MM.1S (cell line): ENCODE results near the gene MIER3.

Source experiments
- DNase-seq: peaks from one replicate; pipeline ENCODE4 v3.0.0-alpha.2; 2015
- H2AFZ ChIP-seq: fragments of 300-600 bp; sonication (generic); 2 replicates; pipeline ENCODE4 v1.6.0; 2016; ENCODE audit warnings: antibody characterized with exemption, low read length
- H3F3A ChIP-seq: fragments of 300-600 bp; sonication (generic); 2 replicates; pipeline ENCODE4 v1.6.1; 2016; ENCODE audit warnings: mild to moderate bottlenecking, antibody characterized with exemption, low read length, moderate library complexity, mixed read lengths; ENCODE audit not compliant: insufficient read depth
- H3K27ac ChIP-seq: fragments of 300-600 bp; sonication (generic); 2 replicates; pipeline ENCODE4 v1.5.1; 2016; ENCODE audit warnings: mild to moderate bottlenecking, low read length
- H3K27me3 ChIP-seq: fragments of 300-600 bp; sonication (generic); replicated peaks from 2 replicates; pipeline ENCODE4 v1.6.0; 2016; ENCODE audit warnings: low read length; ENCODE audit not compliant: insufficient read depth
- H3K36me3 ChIP-seq: fragments of 300-600 bp; sonication (generic); replicated peaks from 2 replicates; pipeline ENCODE4 v1.6.1; 2016; ENCODE audit warnings: mild to moderate bottlenecking, low read length, mixed read lengths; ENCODE audit not compliant: insufficient read depth
- H3K4me1 ChIP-seq: fragments of 300-600 bp; sonication (generic); 2 replicates; pipeline ENCODE4 v1.6.1; 2016; ENCODE audit warnings: low read length, mixed read lengths
- H3K4me2 ChIP-seq: fragments of 300-600 bp; sonication (generic); 2 replicates; pipeline ENCODE4 v1.6.0; 2016; ENCODE audit warnings: low read depth, low read length
- H3K4me3 ChIP-seq: fragments of 300-600 bp; sonication (generic); 2 replicates; pipeline ENCODE4 v1.5.1; 2016; ENCODE audit warnings: low read length, mixed read lengths
- H3K79me2 ChIP-seq: fragments of 300-600 bp; sonication (generic); 2 replicates; pipeline ENCODE4 v1.6.1; 2016; ENCODE audit warnings: mixed run types, low read length, mixed read lengths
- H3K9ac ChIP-seq: fragments of 300-600 bp; sonication (generic); 2 replicates; pipeline ENCODE4 v1.6.1; 2016; ENCODE audit warnings: low read length, mixed read lengths
- H3K9me2 ChIP-seq: fragments of 300-600 bp; sonication (generic); replicated peaks from 2 replicates; pipeline ENCODE4 v1.6.1; 2016; ENCODE audit warnings: mild to moderate bottlenecking, low read length, mixed read lengths; ENCODE audit not compliant: insufficient read depth
- H3K9me3 ChIP-seq: fragments of 300-600 bp; sonication (generic); replicated peaks from 2 replicates; pipeline ENCODE4 v1.6.1; 2016; ENCODE audit warnings: mild to moderate bottlenecking, low read length, mixed read lengths; ENCODE audit not compliant: insufficient read depth
- H4K20me1 ChIP-seq: fragments of 300-600 bp; sonication (generic); 2 replicates; pipeline ENCODE4 v1.6.1; 2016; ENCODE audit warnings: mild to moderate bottlenecking, low read length, moderate library complexity, mixed read lengths; ENCODE audit not compliant: insufficient read depth
- EZH2 ChIP-seq: fragments of 300-600 bp; sonication (generic); optimal IDR thresholded peaks from 2 replicates; pipeline ENCODE3; 2017; ENCODE audit warnings: low read depth, mild to moderate bottlenecking, antibody characterized with exemption, low read length, mixed read lengths
- EZH2phosphoT487 ChIP-seq: fragments of 300-600 bp; sonication (generic); IDR thresholded peaks from 2 replicates; pipeline ENCODE4 v1.6.1; 2018; ENCODE audit warnings: antibody characterized with exemption, low read length
- TF ChIP-seq, protein P1 (sequence below): fragments of 300-600 bp; sonication (generic); IDR thresholded peaks from 2 replicates; pipeline ENCODE4 v1.5.1; 2016; ENCODE audit warnings: antibody characterized with exemption, low read length, mixed read lengths

MIER3 gene

DNA sequence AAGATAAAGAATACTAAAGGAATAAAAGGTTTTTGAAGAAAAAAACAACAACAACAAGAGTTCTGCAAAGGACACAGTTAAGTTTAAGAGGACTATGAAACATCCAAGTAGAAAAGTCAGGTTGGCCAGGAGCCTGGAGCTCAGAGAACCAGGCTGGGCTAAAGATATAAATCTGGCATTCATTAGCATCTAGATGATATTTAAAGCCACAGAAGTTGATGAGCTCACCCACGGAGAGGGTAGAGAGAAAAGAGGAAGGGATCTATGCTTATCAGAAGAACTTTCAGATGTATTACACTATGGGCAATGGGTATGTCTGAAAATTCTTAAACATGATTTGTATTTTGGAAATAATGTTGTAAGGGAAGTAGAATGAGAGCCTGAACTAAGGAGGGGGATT lies 9.9 kb downstream of the MIER3 start:
- no peak for DNase-seq
- Histone ChIP-seq H2AFZ (no peak overlapping the region), H3K79me2 (peaks cover 11% of the 10 kb centered on the region), H3K9me2 (no peaks in the 10 kb centered on the region), H3K4me3 (no peak overlapping the region), H3K4me2 (no peak overlapping the region), H3K27me3 (no peaks in the 10 kb centered on the region), H4K20me1 (no peaks in the 10 kb centered on the region), H3F3A (peaks cover 7% of the 10 kb centered on the region), H3K9ac (no peak overlapping the region), H3K9me3 (no peaks in the 10 kb centered on the region), H3K27ac (no peak overlapping the region), H3K36me3 (peaks cover 18% of the 10 kb centered on the region; the same call in 1 of the 2 replicates), H3K4me1 (peaks cover 17% of the 10 kb centered on the region)
- TF ChIP-seq, protein P1, sequence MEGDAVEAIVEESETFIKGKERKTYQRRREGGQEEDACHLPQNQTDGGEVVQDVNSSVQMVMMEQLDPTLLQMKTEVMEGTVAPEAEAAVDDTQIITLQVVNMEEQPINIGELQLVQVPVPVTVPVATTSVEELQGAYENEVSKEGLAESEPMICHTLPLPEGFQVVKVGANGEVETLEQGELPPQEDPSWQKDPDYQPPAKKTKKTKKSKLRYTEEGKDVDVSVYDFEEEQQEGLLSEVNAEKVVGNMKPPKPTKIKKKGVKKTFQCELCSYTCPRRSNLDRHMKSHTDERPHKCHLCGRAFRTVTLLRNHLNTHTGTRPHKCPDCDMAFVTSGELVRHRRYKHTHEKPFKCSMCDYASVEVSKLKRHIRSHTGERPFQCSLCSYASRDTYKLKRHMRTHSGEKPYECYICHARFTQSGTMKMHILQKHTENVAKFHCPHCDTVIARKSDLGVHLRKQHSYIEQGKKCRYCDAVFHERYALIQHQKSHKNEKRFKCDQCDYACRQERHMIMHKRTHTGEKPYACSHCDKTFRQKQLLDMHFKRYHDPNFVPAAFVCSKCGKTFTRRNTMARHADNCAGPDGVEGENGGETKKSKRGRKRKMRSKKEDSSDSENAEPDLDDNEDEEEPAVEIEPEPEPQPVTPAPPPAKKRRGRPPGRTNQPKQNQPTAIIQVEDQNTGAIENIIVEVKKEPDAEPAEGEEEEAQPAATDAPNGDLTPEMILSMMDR, result no peak
- no peak for TF ChIP-seq EZH2phosphoT487
- TF ChIP-seq EZH2, result no peak

- Histone ChIP-seq H3K9me3 (no peaks in the 10 kb centered on the region), H3K4me1 (peaks cover 17% of the 10 kb centered on the region), H3K27ac (peak overlapping the region; percentile 63; the same call in 1 of the 2 replicates), H3K36me3 (peaks cover 16% of the 10 kb centered on the region; the same call in 1 of the 2 replicates), H4K20me1 (no peaks in the 10 kb centered on the region), H3F3A (peaks cover 7% of the 10 kb centered on the region), H3K4me3 (no peak overlapping the region), H3K27me3 (no peaks in the 10 kb centered on the region), H3K4me2 (peak overlapping the region; percentile 49; the same call in 1 of the 2 replicates), H3K79me2 (peaks cover 15% of the 10 kb centered on the region), H3K9ac (no peak overlapping the region; the same call in 1 of the 2 replicates), H2AFZ (no peak overlapping the region), H3K9me2 (no peaks in the 10 kb centered on the region)
- TF ChIP-seq EZH2phosphoT487 (no peak), EZH2 (no peak)
- TF ChIP-seq, protein P1, result no peak
- peak; percentile 78 for DNase-seq
Measured at GRCh38 chr5:56938858-56939257, 13.1 kb downstream of the MIER3 start.

DNA sequence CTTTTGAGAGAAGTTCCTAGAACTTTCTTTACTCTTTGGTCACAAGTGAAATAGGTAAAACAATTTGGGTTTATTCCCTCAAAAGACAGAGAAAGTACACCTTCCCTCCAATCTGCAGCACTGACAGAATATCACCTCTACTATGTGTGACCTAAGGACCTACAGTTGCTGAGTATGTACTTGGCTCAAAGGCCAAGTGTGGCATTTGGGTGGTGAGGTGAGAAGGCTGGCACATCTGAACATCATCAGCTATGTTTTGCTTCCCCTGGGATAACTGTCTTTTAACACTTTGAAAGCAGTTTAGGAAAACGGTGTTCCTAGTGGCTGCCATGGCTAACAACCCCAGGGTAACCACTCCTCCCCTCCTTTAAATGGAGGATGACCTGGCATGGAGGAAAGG lies 17.6 kb downstream of the MIER3 start:
- peaks cover 7% of the 10 kb centered on the region for H3F3A ChIP-seq
- H3K36me3 ChIP-seq, result peaks cover 21% of the 10 kb centered on the region
- no peaks in the 10 kb centered on the region for H3K27me3 ChIP-seq

More for the DNA sequence above, 17.6 kb downstream of the MIER3 start:
- Histone ChIP-seq H2AFZ (no peak overlapping the region), H3K27ac (no peak overlapping the region), H4K20me1 (no peaks in the 10 kb centered on the region), H3K4me3 (no peak overlapping the region), H3K9me2 (no peaks in the 10 kb centered on the region), H3K4me2 (no peak overlapping the region), H3K9me3 (no peaks in the 10 kb centered on the region), H3K4me1 (peaks cover 12% of the 10 kb centered on the region), H3K9ac (no peak overlapping the region), H3K79me2 (peaks cover 12% of the 10 kb centered on the region)
- TF ChIP-seq EZH2phosphoT487 (no peak), EZH2 (no peak)
- TF ChIP-seq, protein P1, result no peak
- no peak for DNase-seq
